Bronchial epithelial cell (primary cell): ENCODE measurements around the gene KCNK2. TPM values are rescaled to one million over a fixed set of nuclear protein-coding genes. Genes with fewer than 3 reads are reported as not detected.
A peak's percentile ranks its signal among the peaks of the same experiment; 100 is the strongest.

Experiments used
- DNase-seq: peaks from one replicate; pipeline ENCODE4 v3.0.0-alpha.2; 2010; ENCODE audit warnings: low read depth
- FAIRE-seq: peaks from 2 replicates; lab custom pipeline; 2011; peaks lifted over from hg19 to GRCh38; lab: Jason Lieb, UNC
- H3K27me3 ChIP-seq: 2 replicates; pipeline ENCODE4 v1.5.1; 2011; ENCODE audit warnings: low read length; ENCODE audit not compliant: control insufficient read depth, insufficient read depth
- H3K36me3 ChIP-seq: 2 replicates; pipeline ENCODE4 v1.5.1; 2011; ENCODE audit warnings: low read length; ENCODE audit not compliant: control insufficient read depth, insufficient read depth
- H3K4me3 ChIP-seq: 2 replicates; pipeline ENCODE4 v1.5.1; 2011; ENCODE audit warnings: mild to moderate bottlenecking, low read depth, low read length, control low read depth
- total RNA-seq: library from RNA; depleted of rRNA; stranded (reverse); fragments of >200 nt; gene quantifications from 2 replicates; pipeline ENCODE4 v1.2.1, GENCODE V29; 2014
- TF ChIP-seq, protein P1 (sequence below): IDR thresholded peaks from 2 replicates; pipeline ENCODE4 v1.5.1; 2011; ENCODE audit warnings: mild to moderate bottlenecking, moderate library complexity, low read length, control low read depth, inconsistent platforms; ENCODE audit not compliant: insufficient read depth, severe bottlenecking

KCNK2 gene
- total RNA-seq, 1 donor from 2014 or later: 1.3 TPM

DNA sequence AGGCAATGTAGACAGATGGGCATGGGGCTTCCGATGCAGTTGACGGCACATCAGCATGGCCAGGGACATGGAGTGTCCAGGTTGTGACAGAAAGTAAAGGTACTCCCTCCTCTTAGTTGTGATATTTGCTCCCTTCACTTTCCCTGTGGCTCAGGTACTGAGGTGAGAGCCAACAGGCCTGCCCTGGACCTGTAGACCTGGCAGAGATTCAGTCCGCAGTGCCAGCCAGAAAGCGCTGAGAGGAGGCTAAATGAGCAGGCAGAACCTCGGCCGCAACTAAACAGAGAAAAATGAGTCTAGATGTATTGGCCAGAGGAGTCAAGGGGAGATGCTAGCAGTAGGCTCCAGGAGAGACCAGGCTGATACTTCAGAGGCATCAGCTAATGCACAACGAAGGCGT lies 22.6 kb upstream of the KCNK2 start:
- no peak for DNase-seq
- FAIRE-seq: no peak
- Histone ChIP-seq H3K4me3 (no peak overlapping the region), H3K27me3 (no peaks in the 10 kb centered on the region), H3K36me3 (no peaks in the 10 kb centered on the region)
- TF ChIP-seq, protein P1, sequence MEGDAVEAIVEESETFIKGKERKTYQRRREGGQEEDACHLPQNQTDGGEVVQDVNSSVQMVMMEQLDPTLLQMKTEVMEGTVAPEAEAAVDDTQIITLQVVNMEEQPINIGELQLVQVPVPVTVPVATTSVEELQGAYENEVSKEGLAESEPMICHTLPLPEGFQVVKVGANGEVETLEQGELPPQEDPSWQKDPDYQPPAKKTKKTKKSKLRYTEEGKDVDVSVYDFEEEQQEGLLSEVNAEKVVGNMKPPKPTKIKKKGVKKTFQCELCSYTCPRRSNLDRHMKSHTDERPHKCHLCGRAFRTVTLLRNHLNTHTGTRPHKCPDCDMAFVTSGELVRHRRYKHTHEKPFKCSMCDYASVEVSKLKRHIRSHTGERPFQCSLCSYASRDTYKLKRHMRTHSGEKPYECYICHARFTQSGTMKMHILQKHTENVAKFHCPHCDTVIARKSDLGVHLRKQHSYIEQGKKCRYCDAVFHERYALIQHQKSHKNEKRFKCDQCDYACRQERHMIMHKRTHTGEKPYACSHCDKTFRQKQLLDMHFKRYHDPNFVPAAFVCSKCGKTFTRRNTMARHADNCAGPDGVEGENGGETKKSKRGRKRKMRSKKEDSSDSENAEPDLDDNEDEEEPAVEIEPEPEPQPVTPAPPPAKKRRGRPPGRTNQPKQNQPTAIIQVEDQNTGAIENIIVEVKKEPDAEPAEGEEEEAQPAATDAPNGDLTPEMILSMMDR: no peak

DNA sequence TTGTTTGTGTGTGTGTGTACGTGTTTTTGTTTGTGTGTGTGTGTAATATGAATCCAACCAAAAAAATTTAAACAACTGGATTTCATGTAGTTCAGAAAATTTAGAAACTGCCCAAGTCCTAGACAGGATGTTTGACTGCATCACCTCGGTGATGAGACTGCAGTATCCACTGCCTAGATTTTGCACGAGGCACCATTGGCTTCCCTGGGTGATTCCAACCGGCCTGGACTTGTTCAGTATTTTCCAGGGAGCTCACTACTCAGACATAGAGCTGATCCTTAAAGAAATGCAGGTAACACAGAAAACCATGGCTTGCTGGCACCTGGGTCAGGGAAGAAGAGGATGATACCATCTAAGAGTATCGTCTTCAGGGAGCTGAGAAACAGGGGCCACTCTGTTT lies 18.2 kb upstream of the KCNK2 start:
- DNase-seq (peak; percentile 42), FAIRE-seq (no peak)
- no peak overlapping the region for H3K4me3 ChIP-seq
- no peaks in the 10 kb centered on the region for H3K27me3 ChIP-seq
- TF ChIP-seq, protein P1: no peak
- H3K36me3 ChIP-seq: no peaks in the 10 kb centered on the region

DNA sequence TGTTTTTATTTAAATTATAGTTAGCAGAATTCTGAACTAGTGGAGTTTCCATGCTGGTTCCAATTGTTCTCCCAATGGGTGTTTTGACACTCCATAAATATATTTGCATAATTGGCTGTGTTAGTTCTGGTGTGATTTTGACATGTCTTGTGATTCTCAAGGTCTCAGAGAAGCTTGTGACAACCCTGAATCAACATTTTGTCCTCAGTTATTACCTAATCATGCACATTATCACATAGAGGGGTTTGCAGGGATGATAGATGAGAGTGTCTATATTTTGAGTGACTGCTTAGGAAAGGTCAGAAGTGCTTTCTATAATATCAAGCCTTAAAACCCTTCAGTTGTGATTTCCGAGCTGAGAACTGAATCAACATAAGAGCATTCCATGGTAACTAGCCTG lies 11.5 kb upstream of the KCNK2 start:
- no peaks in the 10 kb centered on the region for H3K27me3 ChIP-seq
- FAIRE-seq: no peak
- DNase-seq: no peak
- no peak overlapping the region for H3K4me3 ChIP-seq
- TF ChIP-seq, protein P1: no peak
- no peaks in the 10 kb centered on the region for H3K36me3 ChIP-seq

GRCh38 chr1:215076322-215076721 lies 6.2 kb upstream of the KCNK2 start:
- TF ChIP-seq, protein P1: peak; percentile 66
- H3K4me3 ChIP-seq: no peak overlapping the region
- H3K27me3 ChIP-seq: no peaks in the 10 kb centered on the region
- H3K36me3 ChIP-seq: no peaks in the 10 kb centered on the region
- DNase-seq (peak; percentile 66), FAIRE-seq (peak; percentile 50)

- DNase-seq (no peak), FAIRE-seq (peak; percentile 58)
- peaks cover 16% of the 10 kb centered on the region for H3K27me3 ChIP-seq
- TF ChIP-seq, protein P1: no peak
- no peaks in the 10 kb centered on the region for H3K36me3 ChIP-seq
- no peak overlapping the region for H3K4me3 ChIP-seq
These were observed 3.1 kb upstream of the KCNK2 start for GRCh38 chr1:215079456-215079855.
